ENCODE data around the gene ZNF148. TPM values are rescaled to one million over a fixed set of nuclear protein-coding genes. Genes with fewer than 3 reads are reported as not detected.

ZNF148 gene
- total RNA-seq, 1 donor from 2014 or later: 44.5 TPM

GRCh38 chr3:125261031-125261430, 114.1 kb downstream of the ZNF148 start:
- H3K4me1 Mint-ChIP-seq (ENCODE audit: low read depth, unreplicated experiment): no peaks in the 10 kb centered on the region
- H3K27me3 Mint-ChIP-seq (ENCODE audit: low read depth, unreplicated experiment): no peaks in the 10 kb centered on the region
- DNase-seq (ENCODE audit: low read depth) (no peak), FAIRE-seq (no peak)
- H3K36me3 Mint-ChIP-seq (ENCODE audit: low read depth, unreplicated experiment): peaks cover 13% of the 10 kb centered on the region
- Histone ChIP-seq H2AFZ (ENCODE audit: low read depth, low read length) (no peak overlapping the region), H3K4me2 (ENCODE audit: low read length) (no peak overlapping the region), H3K9ac (ENCODE audit: low read length) (no peak overlapping the region), H3K4me3 (ENCODE audit: insufficient read depth, low read depth, low read length) (no peak overlapping the region), H3K4me1 (ENCODE audit: insufficient read depth, low read length) (no peaks in the 10 kb centered on the region), H3K79me2 (ENCODE audit: insufficient read depth, low read length) (peaks cover 15% of the 10 kb centered on the region), H3K36me3 (ENCODE audit: insufficient read depth, low read length) (no peaks in the 10 kb centered on the region), H3K27ac (ENCODE audit: low read depth, low read length) (no peak overlapping the region), H3K27me3 (ENCODE audit: insufficient read depth, low read length) (no peaks in the 10 kb centered on the region), H4K20me1 (ENCODE audit: insufficient read depth, low read length) (peaks cover 4% of the 10 kb centered on the region), H3K9me3 (ENCODE audit: insufficient read depth, low read depth, low read length) (no peaks in the 10 kb centered on the region)
- peaks cover 10% of the 10 kb centered on the region for H3K9me3 Mint-ChIP-seq (ENCODE audit: unreplicated experiment)
- no peak overlapping the region for H3K4me3 Mint-ChIP-seq (ENCODE audit: unreplicated experiment)
- no peak for TF ChIP-seq EZH2 (IDR thresholded peaks at IDR 0.05; ENCODE audit: insufficient read depth, low read length)
- TF ChIP-seq CTCF (IDR thresholded peaks at IDR 0.05; ENCODE audit: insufficient read depth, low read depth, low read length): no peak
- H3K27ac Mint-ChIP-seq (ENCODE audit: unreplicated experiment): no peak overlapping the region

DNA sequence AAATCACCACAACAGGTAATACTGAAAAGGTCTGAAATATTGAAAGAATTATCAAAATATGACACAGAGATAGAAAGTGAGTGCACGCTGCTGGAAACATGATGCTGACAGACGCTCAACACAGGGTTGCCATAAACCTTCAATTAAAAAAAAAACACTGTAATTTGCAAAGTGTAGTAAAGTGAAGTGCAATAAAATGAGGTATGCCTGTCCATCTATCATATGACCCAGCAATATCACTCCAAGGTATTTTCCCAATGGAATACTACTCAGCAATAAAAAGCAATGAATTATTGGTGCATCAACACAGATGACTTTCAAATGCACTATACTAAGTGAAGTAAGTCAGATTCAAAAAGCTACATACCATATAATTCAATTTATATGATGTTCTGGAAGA, 115.0 kb downstream of the ZNF148 start:
- no peak overlapping the region for H3K4me3 ChIP-seq (ENCODE audit: insufficient read depth, low read depth, low read length)
- Mint-ChIP-seq H3K36me3 (ENCODE audit: low read depth, unreplicated experiment) (peaks cover 13% of the 10 kb centered on the region), H3K9me3 (ENCODE audit: unreplicated experiment) (peaks cover 10% of the 10 kb centered on the region), H3K4me1 (ENCODE audit: low read depth, unreplicated experiment) (no peaks in the 10 kb centered on the region), H3K4me3 (ENCODE audit: unreplicated experiment) (no peak overlapping the region), H3K27me3 (ENCODE audit: low read depth, unreplicated experiment) (no peaks in the 10 kb centered on the region), H3K27ac (ENCODE audit: unreplicated experiment) (no peak overlapping the region)
- H2AFZ ChIP-seq (ENCODE audit: low read depth, low read length): no peak overlapping the region
- DNase-seq (ENCODE audit: low read depth) (no peak), FAIRE-seq (no peak)
- TF ChIP-seq EZH2 (IDR thresholded peaks at IDR 0.05; ENCODE audit: insufficient read depth, low read length): no peak
- no peaks in the 10 kb centered on the region for H3K9me3 ChIP-seq (ENCODE audit: insufficient read depth, low read depth, low read length)
- peaks cover 6% of the 10 kb centered on the region for H3K79me2 ChIP-seq (ENCODE audit: insufficient read depth, low read length)
- H3K4me1 ChIP-seq (ENCODE audit: insufficient read depth, low read length): no peaks in the 10 kb centered on the region
- H3K27me3 ChIP-seq (ENCODE audit: insufficient read depth, low read length): no peaks in the 10 kb centered on the region
- no peak overlapping the region for H3K9ac ChIP-seq (ENCODE audit: low read length)
- H3K4me2 ChIP-seq (ENCODE audit: low read length): no peak overlapping the region
- no peak overlapping the region for H3K27ac ChIP-seq (ENCODE audit: low read depth, low read length)
- no peaks in the 10 kb centered on the region for H3K36me3 ChIP-seq (ENCODE audit: insufficient read depth, low read length)
- H4K20me1 ChIP-seq (ENCODE audit: insufficient read depth, low read length): peaks cover 3% of the 10 kb centered on the region

DNA sequence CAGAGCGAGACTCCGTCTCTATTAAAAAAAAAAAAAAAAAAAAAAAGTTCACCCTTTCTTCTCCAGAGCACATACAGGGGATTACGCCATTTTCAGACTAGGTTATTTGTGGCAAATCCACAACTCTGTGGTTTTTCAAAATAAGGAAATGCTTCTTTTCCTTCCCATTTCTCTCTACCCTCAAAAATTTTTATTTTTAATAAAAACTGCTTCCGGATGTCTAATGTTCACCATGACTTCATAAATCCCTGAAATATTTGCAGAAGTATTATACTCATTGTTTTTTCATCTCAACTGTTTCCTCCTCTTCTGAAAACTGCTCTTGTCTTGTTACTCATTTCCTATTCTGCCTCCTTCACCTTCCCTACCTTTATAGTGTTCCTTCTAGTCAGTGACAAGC, 117.6 kb downstream of the ZNF148 start:
- Mint-ChIP-seq H3K36me3 (ENCODE audit: low read depth, unreplicated experiment) (peaks cover 15% of the 10 kb centered on the region), H3K27ac (ENCODE audit: unreplicated experiment) (no peak overlapping the region), H3K9me3 (ENCODE audit: unreplicated experiment) (peaks cover 10% of the 10 kb centered on the region), H3K4me1 (ENCODE audit: low read depth, unreplicated experiment) (no peaks in the 10 kb centered on the region), H3K4me3 (ENCODE audit: unreplicated experiment) (no peak overlapping the region), H3K27me3 (ENCODE audit: low read depth, unreplicated experiment) (no peaks in the 10 kb centered on the region)
- Histone ChIP-seq H3K9ac (ENCODE audit: low read length) (no peak overlapping the region), H3K79me2 (ENCODE audit: insufficient read depth, low read length) (peaks cover 6% of the 10 kb centered on the region), H3K4me2 (ENCODE audit: low read length) (no peak overlapping the region), H2AFZ (ENCODE audit: low read depth, low read length) (no peak overlapping the region), H4K20me1 (ENCODE audit: insufficient read depth, low read length) (peaks cover 3% of the 10 kb centered on the region), H3K27me3 (ENCODE audit: insufficient read depth, low read length) (no peaks in the 10 kb centered on the region), H3K4me1 (ENCODE audit: insufficient read depth, low read length) (no peaks in the 10 kb centered on the region), H3K4me3 (ENCODE audit: insufficient read depth, low read depth, low read length) (no peak overlapping the region), H3K36me3 (ENCODE audit: insufficient read depth, low read length) (no peaks in the 10 kb centered on the region), H3K9me3 (ENCODE audit: insufficient read depth, low read depth, low read length) (no peaks in the 10 kb centered on the region), H3K27ac (ENCODE audit: low read depth, low read length) (no peak overlapping the region)
- FAIRE-seq (no peak), DNase-seq (ENCODE audit: low read depth) (no peak)
- TF ChIP-seq CTCF (IDR thresholded peaks at IDR 0.05; ENCODE audit: insufficient read depth, low read depth, low read length) (no peak), EZH2 (IDR thresholded peaks at IDR 0.05; ENCODE audit: insufficient read depth, low read length) (no peak)

Measured in astrocyte (in vitro differentiated cells and primary cell).